G401.6 (cell line): ENCODE data around the gene TTC21B.
"Not testable (repeated sequence)": the region's sequence is repeated elsewhere in the genome, so short reads cannot be mapped to it uniquely, and the experiment has no call there.

Experiments
- FAIRE-seq: peaks from 2 replicates; lab custom pipeline; 2012; peaks lifted over from hg19 to GRCh38; lab: Jason Lieb, UNC

Gene TTC21B

DNA sequence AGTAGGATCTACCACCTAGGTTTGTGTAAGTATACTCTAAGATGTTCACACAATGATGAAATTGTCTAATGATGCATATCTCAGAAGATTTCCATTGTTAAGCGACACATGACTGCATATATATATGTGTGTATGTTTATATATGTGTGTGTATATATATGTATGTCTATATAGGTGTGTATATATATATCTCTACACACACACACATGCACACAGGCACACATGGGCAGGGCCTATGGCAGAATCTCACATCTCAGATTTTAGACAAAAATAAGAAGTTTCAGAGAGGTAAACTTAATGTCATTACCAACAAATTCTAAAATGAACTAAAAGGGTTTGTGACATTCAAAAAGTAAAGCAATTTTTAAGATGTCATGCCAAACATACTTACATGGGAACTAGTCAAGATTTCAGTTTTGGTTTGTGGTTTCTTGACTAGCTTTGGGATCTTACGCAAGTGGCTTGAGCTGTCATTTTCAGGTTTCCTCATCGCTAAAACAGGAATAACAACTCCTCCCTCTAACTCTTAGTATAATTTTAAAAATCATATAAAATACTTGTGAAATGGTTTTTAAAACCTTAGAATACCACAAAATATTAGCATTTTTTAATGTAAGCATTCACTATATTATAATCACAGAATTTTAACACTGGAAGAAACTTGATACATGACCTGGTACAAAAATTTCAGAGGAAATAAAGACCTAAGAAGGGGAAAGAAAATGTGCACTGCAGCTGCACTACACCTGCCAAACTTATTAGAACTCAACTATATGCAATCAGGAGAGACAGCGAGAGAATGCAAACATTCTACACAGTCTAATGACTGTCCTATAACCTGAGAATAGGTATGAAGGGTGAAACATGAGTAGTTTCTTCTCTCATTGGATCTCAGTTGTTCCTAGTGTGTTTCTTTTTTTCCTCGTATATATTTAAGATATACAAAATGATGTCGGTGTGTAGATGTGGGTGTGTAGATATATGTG lies 75.7 kb downstream of the TTC21B start:
- no peak for FAIRE-seq

DNA sequence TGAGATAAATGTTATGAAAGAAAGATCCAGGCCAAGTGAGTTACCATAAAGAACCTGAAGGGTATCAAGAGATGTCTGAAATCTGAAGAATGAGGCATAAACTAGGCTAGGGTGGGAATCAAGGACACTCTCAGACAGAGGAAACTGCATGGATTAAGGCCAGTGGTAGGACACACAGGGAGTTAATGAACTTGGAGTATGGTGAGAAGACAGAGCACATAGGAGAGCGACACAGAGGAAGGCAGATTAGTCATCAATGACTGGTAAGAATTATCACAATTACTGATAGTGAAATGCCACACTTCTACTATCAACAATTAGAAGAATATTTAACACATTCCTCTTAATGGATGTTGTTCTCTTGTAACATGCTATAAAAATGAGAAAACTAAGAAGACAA lies 76.9 kb downstream of the TTC21B start:
- no peak for FAIRE-seq

GRCh38 chr2:165876269-165876668 lies 77.3 kb downstream of the TTC21B start:
- no peak for FAIRE-seq

- FAIRE-seq = peak; percentile 96
Measured at GRCh38 chr2:165874445-165875039, 79.0 kb downstream of the TTC21B start.

DNA sequence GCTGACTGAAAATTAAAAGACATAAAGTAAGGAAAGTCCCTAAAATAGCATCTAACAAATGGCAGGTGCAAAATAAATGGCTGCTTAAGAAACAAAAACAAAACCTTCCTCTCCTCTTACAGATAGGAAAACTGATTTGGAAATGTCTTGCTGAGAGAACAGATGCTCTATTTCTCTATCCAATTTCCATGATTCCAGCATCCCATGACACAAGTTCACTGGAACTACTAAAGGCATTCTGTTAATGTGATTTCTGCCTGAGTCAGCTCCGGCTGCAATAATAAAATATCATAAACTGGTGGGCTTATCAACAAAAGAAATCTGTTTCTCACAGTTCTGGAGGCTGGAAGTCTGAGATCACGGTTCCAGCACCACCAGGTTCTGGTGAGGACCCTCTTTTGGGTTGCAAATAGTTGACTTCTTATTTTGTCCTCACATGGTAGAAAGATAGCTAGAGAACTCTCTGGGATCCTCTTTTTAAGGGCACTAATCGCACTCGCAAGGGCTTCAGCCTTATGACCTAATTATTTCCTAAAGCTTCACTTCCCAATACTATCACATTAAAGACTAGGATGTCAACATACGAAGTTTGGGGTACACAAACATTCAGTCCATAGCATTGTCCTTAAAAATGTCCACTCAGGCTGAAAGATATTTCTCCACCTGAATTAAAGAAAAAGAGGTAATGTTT lies 81.3 kb downstream of the TTC21B start:
- FAIRE-seq = no peak

DNA sequence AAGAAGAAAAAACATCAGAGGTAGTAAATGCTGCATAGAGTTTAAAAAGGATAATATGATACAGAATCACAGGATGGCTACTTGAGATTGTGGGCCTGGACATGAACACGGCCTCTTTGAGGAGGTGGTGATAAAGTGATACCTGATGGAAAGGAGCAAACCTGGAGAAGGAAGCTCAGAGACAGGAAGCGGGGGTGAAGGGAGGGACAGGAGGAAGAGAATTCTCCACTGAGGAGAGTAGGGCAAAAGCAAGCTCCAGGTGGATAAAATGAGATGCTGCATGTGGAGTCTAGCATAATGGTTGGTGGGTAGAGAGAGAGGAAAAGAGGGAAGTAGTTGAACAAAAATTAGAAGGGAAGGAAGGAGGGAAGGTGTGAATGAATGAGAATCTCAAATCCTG lies 82.6 kb downstream of the TTC21B start:
- FAIRE-seq = no peak

GRCh38 chr2:165870346-165870745 lies 83.2 kb downstream of the TTC21B start:
- no peak for FAIRE-seq

DNA sequence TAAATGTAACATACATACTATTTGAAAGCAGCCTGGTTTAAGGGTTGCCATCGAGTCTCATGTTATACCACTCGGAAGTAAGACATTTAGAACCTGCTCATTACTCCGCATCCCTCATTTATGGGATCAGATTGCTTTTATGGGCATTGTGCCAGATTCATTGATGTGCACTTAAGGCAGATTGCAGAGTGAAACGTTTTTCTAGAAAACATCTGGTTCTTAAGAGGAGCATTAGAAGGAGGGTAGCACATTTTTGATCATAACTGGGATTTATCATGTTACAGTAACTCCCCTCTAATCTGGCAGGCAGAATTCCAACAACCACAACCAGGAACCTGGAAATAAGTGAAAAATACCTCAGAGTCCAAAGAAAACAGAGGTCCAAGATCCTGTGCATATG lies 85.4 kb downstream of the TTC21B start:
- no peak for FAIRE-seq

- FAIRE-seq = no peak
Measured at GRCh38 chr2:165864296-165864695, 89.3 kb downstream of the TTC21B start.

DNA sequence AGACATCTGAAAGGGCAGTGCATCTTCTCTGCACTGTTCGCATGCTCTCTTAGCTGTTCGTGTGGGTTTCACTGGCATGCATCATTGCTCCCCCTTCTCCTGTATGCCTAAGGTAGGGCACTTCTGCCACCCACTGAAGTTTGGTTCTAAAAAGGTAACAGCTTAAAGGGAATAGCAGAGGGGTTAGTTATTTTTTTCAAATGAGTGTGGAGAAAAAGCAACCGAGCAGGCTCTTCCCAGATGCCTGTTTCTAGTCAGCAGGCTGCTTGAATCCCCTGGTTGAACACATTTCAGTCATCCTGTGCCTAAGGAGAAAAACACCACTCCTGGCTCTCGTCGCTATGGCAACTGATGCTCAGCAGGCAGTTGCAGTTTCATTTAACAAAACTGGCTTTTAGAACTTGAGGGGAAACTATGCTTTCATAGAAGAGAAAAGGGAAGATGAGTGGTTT lies 89.7 kb downstream of the TTC21B start:
- FAIRE-seq = no peak

DNA sequence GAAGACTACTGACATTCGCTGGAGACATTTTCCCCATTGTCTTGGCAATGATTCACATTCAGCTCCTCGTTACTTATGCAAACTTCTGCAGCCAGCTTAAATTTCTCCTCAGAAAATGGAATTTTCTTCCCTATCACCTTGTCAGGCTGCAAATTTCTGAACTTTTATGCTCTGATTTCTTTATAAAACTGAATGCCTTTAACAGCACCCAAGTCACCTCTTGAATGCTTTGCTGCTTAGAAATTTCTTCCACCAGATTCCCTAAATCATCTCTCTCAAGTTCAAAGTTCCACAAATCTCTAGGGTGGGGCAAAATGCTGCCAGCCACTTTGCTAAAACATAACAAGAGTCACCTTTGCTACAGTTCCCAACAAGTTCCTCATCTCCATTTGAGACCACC lies 92.5 kb downstream of the TTC21B start:
- not testable (repeated sequence) for FAIRE-seq

DNA sequence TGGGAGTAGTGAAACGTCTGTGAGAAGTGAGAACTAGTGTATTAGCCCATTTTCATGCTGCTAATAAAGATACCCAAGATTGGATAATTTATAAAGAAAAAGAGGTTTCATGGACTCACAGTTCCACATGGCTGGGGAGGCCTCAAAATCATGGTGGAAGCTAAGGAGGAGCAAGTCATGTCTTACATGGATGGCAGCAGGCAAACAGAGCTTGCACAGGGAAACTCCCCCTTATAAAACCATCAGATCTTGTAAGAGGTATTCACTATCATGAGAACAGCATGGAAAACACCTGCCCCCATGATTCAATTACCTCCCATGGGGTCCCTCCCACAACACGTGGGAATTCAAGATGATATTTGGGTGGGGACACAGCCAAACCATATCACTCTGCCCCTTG lies 93.9 kb downstream of the TTC21B start:
- FAIRE-seq = not testable (repeated sequence)

DNA sequence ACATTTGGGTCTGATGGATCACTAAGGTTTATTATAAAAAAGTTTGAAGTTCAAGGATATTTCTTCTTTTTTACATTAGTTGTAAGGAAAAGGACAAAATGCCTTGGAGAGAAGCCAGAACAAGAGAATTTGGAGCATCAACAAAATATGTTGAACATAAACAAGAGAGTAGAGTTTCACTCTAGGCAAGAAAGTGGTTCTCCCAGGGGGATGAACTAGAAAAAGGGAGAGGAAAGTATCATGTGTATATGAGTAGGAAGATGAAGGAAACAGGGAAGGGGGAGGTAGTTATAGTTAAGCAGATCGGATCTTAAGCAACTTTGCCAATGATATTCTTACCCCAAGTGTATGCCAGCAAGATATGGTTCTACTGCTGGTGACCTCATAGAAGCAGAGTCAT lies 95.7 kb downstream of the TTC21B start:
- FAIRE-seq = no peak

- FAIRE-seq = no peak
Measured at GRCh38 chr2:165852394-165852793, 101.2 kb downstream of the TTC21B start.

DNA sequence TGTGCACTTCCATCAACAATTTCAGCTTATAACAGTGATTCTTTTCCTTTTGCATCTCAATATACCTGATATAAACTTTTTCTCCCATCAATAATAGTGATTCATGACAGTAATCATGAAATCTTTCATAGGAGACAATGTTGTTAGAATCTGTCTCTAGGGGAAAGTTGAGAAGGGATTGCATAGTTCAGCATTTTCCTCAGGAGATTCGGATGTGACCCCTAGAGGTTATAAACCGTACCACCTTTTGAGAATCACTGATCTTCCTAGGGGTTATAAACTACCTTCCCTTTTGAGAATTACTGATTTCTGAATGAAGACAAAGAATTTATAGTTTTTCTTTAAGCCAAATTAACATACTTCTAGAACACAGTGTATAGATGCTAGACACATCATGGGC lies 106.6 kb downstream of the TTC21B start:
- no peak for FAIRE-seq

GRCh38 chr2:165846056-165846455 lies 107.5 kb downstream of the TTC21B start:
- no peak for FAIRE-seq

GRCh38 chr2:165844216-165844615 lies 109.4 kb downstream of the TTC21B start:
- FAIRE-seq = no peak

DNA sequence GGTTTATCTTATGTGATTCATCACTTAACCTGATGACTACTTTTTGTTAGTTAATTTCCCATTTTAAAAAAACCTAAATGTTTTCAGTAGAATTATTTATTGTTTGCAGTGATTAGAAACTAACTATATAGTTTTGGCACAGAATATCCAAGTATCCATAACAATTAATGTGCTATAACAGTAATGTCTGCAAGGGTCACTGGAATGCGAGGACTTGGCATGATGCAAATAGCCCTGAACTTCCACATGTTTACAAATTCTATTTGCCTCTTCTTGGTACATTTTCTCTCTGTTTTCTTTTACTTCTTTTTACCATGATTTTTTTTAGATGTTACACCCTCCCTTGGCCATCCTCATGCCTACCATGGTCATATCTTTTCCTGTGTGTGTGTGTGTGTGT lies 110.2 kb downstream of the TTC21B start:
- FAIRE-seq = peak; percentile 3

DNA sequence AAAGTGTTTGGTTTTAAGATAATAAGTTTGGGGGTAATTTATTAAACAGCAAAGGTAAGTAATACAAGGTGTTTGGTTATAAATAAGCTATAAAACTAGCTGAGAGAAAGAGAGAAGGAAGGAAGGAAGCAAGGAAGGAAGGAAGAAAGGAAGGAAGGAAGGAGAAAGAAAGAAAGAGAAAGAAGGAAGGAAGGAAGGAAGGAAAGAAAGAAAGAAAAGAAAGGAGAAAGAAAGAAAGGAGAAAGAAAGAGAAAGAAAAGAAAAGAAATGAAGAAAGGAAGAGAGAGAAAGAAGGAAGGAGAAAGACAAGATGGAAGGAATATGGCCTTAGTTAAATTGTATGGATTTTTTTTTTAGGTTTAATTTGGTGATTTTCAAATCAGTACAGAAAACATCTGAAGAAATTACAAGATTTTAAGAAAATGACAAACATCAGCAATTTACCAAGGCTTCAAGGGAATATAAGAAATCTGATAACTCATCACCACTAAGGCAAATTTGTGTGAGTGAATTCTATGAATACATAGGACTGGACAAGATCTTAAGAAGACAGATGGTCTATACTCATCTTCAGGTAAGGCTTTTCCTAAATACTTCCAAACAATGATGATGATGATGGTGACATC lies 113.1 kb downstream of the TTC21B start:
- FAIRE-seq = no peak

DNA sequence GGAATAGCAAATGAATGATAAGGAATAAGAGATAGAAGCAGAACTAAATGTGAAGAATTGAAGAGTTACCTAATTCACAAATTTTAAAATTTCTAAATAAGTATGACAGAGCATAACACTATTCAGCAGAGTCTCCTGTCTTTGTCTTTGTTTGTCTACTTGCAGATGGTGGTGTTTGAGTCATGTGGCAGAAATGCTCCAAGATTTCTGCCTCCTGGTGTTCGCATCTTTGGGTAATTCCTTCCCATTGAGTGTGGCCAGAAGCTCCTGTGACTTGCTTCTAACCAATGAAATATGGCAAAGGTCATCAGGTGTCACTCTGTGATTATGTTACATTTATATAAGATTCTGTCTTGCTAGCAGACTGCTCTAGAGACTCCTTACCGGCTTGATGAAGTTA lies 114.0 kb downstream of the TTC21B start:
- FAIRE-seq = no peak

DNA sequence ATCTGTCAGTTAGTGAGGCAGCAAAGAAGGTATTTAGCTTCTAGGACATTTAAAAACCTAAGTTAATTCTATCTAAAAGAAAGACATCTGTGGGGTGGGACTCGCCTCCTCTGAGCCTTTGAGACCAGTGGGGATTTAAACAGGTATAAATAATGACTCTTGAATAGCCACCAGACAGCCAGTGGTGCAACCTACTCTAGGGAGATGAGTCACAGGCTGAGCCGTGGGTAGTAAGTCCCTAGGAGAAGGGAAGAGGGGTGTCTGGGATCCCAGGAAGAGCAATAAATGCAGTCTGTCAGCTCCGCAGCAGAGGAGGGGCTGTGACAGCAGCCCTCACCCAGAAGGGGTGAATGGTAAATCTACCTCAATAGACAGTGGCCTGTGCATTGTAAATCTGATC lies 116.5 kb downstream of the TTC21B start:
- no peak for FAIRE-seq

DNA sequence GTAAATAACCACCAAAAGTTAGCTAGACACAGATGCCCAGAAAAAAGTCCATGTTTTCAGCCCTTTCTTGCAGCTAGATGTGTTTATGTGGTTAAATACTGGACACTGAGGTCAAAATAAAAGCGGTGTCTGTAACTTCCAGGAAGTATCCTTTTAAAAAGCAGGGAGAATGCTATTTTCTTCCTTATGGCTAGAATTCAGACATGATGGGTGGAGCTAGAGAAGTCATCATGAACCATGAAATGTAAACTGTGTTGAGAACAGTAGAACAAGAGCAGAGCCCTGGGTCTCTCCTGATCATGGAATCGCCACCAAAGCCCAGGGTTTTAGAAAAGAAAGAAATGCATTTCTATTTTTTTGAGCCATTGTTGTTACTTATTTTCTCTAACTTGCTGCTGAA lies 118.2 kb downstream of the TTC21B start:
- no peak for FAIRE-seq

GRCh38 chr2:165833156-165833555 lies 120.4 kb downstream of the TTC21B start:
- no peak for FAIRE-seq
